Inflammatory macrophage treated with lipopolysaccharide for 4 hours (primary cell): ENCODE results near the gene POLR3GL.
"Not testable (repeated sequence)": the region's sequence is repeated elsewhere in the genome, so short reads cannot be mapped to it uniquely, and the experiment has no call there.

Experiments used
- DNase-seq: peaks from one replicate; pipeline ENCODE4 v3.0.0-alpha.2; 2020

POLR3GL gene, protein sequence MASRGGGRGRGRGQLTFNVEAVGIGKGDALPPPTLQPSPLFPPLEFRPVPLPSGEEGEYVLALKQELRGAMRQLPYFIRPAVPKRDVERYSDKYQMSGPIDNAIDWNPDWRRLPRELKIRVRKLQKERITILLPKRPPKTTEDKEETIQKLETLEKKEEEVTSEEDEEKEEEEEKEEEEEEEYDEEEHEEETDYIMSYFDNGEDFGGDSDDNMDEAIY

DNA sequence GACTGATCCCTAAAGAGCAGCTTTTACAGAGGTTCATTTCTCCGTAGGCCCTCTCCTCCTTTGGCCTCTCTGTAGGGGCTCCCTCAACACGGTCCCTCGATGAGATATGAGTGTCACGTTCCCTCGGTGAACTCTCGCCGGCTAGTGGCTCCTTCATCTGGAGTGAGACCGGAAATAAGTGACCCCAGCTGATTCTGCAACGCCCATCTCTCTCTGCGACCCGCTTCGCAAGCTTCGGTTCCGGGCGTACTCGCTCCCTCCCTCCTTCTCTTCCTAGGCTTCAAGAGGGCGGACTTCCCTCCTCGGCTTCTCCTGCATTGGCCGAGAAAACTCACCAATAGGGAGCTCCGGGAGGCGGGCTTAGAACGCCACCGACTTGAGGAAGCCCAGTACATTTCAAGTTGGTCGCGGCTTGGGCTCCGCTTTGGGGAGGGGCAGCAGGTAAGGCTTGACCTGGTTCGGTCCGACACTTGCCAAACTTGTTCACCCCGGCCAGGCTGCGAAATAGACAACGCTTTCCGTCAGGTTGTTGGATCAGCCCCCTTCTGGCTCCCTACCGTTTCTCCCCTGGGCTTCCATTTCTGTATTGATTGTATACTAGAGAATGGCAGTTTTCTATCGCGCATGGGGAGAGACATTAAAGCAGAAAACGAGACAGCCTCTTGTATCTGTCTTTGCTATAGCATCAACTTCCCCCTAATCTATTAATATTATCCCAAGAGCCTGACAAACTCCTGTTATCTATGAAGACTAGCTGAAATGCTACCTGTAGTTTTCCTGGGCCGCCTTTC, at the start of gene POLR3GL, which contains the start of gene ANKRD34A:
Gene POLR3GL, plus strand, starts transcription at position 363 of the 791 bp plus-strand sequence. CDS start 10,176 bp downstream, outside the sequence.
Gene ANKRD34A, minus strand, starts transcription at position 248 of the 791 bp plus-strand sequence. CDS start 2,816 bp downstream, outside the sequence.
- peak; percentile 96 for DNase-seq

DNA sequence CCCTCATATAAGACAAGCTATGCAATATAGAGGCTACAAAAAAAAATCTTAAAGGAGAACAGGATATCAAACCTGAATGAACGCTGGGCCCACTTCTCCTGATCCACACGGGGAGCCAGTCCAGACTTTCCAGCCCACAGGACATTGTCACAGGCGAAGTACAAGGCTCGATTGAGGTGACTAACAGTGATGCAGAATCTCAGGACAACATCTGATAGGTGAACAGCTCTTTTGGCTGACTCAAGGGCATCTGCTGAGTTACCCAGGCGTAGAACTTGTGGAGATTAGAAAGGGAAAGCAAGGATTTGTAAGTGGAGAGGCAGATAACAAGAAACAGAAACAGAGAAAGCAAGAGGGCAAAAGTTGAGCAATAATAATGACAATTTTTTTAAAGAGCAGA, 47.7 kb upstream of the POLR3GL start:
- peak; percentile 57 for DNase-seq

DNA sequence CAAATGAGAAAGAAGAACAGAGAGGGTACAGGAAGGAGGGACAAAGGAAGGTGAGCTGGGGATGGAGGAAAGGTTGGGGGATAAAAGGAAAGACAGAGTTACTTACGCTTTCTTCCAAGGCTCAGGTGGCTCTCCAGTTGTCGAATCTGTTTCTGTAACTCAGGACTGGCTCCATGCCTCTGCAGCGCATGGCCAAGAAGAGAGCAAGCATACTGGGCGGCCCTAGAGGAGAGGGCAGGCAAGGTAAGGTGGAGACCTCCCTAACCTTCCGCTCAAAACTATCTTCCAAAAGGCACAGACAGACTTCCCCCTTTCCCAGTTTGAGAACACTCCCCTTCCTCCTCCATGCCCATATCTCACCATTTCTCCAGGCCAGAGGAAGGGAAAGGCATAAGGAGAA, 46.9 kb upstream of the POLR3GL start:
- no peak for DNase-seq

DNA sequence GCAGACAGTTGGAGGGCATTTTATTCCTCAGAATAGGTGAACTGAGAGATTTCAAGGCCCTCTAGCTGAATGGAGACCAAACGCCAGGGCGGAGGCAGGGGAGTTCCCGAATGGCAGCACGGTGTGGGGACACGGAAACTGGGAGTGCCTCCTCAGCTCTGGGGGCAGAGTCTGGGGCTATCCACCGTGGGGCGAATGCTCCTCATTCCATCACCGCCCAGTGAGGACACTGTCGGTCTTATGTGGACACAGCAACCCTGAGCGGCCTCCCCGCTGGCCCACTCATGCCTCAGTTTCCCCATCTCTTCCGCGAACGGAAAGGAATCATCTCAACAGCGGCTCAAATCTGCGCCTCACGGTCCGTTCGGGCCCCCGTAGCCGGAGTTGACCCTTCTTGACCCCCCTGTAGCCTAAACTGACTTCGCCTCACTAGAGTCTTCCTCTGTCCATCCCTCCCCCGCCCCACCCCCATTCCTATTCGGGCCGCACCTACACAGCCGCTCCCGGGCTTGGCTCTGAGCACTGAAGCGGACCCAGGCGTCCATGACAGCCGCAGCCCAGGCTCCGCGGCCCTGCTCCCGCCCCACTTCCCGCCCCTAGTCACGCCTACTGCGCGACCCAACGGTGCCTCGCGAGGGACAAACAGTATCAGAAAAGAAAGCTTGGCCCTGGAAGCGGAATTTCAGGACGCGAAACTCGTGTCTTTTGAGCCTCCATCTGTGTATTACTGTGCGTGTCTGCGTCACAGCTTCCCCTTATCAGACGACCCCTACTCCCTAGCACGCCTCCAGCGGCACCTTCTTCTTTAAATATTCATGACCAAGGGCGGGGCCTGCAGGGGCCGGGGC, 46.1 kb upstream of the POLR3GL start, which contains the start of gene PEX11B:
Gene PEX11B, minus strand, starts transcription at position 574 of the 848 bp plus-strand sequence. Its CDS starts 29 bp downstream, at position 545.
- DNase-seq, result peak; percentile 90

DNA sequence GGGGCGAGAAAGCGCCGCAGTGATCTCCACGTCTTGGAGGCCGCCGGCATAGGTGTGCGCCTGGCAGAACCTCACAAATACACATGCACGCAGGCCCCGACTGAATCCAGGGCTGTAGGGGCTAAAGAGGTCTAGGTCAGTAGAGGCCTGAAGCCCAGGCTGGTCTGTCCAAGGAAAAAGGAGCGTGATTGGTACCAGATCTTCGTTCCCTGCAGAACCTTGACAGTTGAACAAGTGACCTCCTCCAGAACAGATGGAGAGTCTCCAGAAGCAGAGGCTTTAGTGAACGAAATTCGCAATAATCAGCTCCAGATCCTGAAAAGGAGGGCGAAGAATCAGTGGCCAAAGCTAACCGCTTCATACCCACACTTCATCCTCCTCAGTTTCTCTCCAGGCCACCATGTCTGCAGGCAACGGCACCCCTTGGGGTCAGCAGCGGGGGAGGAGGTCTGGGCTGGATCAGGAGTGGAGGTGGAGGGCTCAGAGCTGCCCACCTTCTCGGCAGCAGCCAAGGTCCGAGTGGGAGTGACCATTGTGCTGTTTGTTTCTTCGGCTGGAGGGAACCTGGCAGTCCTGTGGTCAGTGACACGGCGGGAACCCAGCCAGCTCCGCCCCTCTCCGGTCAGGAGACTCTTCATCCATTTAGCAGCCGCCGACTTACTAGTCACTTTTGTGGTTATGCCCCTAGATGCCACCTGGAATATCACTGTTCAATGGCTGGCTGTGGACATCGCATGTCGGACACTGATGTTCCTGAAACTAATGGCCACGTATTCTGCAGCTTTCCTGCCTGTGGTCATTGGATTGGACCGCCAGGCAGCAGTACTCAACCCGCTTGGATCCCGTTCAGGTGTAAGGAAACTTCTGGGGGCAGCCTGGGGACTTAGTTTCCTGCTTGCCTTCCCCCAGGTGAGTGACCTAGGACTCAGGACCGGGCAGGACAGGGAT, 45.2 kb upstream of the POLR3GL start:
- peak; percentile 47 for DNase-seq

DNA sequence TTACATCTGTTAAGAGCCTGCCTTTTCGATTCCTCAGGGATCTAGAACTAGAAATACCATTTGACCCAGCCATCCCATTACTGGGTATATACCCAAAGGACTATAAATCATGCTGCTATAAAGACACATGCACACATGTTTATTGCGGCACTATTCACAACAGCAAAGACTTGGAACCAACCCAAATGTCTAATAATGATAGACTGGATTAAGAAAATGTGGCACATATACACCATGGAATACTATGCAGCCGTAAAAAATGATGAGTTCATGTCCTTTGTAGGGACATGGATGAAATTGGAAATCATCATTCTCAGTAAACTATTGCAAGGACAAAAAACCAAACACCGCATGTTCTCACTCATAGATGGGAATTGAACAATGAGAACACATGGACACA, 44.2 kb upstream of the POLR3GL start:
- not testable (repeated sequence) for DNase-seq

DNA sequence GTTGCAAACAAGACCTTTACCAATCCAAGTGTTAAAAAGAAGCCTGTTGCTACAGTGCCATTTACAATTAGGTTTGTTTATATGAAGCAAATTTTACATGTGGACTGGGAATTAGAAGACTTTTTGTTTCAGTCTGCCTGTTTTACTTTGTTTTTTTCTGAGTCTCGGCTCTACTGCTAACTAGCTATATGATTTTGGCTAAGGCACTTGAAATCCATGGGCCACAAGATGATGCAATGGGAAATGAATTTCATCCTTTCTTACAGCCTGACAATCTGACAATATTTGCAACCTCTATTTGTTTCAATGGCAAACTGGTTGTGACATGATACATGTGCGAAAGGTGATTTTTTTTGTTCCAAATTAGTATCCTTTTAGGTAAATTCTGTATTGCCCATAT, 42.2 kb upstream of the POLR3GL start:
- DNase-seq, result no peak

DNA sequence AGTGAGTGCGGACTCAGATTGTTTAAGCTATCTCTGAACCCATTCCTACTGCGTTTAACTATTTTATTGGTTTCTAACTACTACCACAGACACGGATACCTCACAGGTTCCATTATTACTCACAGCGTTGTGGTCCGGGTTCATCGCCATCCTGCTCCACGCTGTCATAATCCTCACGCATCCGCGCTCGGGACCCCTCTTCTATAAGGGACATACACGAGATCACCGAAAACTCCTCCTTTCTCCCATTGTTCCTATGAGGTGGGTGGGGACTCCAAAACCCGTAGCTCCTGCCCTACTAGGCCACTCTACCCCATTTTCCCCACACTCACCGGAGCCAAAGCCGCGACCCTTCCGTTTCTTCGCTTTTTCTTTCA, 37.8 kb upstream of the POLR3GL start:
- no peak for DNase-seq

DNA sequence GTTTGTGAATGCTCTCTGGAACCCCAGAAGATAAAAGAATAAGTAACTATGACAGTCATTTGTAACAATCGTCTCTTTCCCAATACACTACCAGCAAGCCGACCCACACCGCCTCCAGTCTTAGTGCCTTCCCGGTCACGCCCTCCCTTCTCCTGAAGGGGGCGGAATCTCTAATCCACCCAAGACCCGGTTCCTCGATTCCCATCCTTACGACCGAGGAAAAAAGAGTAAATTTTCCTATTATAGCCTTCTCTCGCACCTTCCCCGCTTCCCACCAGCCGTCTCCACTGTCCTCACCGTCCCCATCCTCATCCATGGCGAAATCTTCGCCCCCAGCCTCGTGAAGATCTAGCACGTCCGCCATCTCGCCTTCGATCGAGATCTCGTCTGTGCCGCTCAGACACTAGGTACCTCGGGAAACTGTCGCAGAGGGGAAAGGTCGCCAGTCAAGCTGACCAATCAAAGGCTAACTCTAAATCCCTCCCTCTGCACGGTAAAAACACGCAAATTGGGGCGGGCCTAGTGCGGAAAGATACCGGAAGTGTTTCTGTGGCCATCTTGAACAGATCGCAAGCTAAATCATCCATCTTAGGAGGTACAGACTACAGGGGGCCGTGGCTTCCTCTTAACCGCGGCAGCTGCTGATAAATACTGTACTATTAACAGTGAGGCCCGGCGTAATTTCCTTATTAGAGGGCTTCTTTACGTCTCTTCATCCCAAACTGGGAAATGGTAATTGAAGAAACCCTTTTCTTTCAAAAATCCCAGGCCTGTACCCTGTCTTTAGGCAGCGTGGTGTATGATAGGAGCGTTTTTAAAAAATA, 37.2 kb upstream of the POLR3GL start, which contains the start of gene RBM8A:
Gene RBM8A, minus strand, starts transcription at position 422 of the 824 bp plus-strand sequence. Its CDS starts 58 bp downstream, at position 364.
- DNase-seq, result peak; percentile 99

DNA sequence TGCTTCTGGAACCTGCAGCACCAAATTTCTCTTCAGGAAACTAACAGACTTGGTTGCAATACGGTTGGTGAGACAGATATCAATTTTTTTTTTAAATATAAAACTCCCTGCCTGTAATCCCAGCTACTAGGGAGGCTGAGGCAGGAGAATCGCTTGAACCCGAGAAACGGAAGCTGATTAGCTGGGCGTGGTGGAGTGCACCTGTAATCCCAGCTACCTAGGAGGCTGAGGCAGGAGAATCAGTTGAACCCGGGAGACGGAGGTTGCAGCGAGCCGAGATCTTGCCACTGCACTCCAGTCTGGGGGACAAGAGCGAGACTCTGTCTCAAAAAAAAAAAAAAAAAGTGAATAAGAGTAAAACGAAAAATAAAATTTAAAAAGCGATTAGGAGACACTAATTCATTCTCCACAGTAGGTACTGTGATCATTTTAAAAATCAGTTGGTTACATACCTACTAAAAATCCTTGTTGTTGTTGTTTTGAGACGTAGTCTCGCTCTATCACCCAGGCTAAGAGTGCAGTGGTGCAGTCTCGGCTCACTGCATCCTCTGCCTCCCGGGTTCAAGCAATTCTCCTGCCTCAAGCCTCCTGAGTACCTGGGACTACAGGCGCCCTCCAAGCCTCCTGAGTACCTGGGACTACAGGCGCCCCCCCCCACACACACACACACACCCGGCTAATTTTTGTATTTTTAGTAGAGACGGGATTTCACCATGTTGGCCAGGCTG, 36.4 kb upstream of the POLR3GL start:
- DNase-seq, result no peak

DNA sequence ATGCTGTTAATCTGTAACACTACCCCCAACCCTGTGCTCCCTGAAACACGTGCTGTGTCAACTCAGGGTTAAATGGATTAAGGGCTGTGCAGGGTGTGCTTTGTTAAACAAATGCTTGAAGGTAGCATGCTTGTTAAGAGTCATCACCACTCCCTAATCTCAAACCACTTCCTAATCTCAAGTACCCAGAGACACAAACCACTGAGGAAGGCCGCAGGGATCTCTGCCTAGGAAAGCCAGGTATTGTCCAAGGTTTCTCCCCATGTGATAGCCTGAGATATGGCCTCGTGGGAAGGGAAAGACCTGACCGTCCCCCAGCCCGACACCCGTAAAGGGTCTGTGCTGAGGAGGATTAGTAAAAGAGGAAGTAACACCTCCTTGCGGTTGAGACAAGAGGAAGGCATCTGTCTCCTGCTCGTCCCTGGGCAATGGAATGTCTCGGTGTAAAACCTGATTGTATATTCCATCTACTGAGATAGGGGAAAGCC, 31.9 kb upstream of the POLR3GL start:
- not testable (repeated sequence) for DNase-seq

DNA sequence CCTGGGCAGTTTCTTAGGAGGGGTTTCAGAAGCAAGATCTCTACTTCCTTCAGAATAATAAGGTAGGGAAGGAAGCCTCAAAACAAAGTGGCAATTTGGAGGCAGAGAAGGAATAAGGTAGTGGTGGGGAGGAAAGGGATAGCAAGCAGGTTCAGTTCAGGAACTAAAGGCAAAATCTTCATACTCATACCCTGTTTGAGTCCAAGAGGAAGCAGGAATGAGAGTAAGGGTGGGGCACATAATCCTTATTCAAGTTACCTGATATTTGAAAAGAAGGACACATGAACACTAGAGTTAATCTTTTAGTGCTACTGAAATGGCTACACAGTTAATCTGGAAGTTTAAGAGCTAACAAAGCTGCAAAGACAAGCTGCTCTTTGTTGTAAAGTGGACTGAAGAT, 28.8 kb upstream of the POLR3GL start:
- DNase-seq, result no peak

DNA sequence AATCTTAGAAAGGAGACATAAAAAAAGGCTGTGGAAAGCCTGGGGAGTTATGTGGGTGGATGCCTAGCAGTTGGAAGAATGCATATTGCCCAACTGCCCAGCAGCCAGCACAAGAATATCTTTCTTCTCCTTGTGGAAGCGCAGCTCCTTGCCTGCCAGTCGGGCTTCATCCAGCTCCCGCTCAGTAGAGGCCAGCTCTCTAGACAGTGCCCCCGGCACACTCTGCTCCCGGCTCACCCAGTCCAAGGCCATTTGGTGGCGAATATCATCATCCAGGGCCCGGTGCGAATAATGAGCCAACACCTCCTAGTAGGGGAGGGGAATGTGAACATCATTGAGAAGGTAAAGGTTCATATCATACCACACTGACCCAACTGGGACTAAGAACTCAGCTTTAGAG, 28.2 kb upstream of the POLR3GL start:
- no peak for DNase-seq

DNA sequence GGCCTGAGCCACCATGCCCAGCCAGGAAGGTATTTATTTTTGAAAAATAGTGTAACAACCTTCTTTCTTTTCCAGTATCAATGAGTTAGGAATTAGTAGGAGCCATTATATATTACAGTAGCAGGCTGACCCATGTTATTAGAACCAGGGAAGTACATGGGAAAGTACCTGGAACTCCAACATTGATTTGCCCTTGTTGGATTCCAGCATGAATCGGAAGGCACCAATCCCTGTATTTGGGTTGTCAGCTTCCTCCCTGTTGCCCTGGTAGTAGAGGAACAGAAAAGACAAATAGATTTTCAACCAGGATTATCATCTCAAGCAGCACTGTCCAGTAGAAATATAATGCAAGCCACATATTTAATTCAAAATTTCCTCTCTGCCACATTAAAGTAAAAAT, 27.1 kb upstream of the POLR3GL start:
- DNase-seq, result no peak

DNA sequence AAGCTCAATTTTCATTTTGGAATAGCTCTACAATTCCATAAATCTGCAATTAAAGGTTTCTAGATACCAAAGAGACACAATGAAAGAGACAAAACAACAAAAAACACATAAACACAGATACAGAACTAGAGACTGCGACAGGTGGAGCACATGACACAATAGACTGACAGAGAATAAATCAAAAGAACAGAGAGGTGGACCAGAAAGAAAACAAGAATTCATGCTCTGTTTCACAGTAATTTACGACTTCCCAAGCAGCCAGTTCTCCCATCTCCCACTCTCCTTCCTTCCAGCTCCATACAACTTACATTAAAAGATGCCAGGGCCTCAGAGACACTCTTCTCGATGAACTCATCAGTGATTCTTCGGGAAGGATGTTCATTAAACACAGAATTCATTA, 22.1 kb upstream of the POLR3GL start:
- DNase-seq, result no peak

DNA sequence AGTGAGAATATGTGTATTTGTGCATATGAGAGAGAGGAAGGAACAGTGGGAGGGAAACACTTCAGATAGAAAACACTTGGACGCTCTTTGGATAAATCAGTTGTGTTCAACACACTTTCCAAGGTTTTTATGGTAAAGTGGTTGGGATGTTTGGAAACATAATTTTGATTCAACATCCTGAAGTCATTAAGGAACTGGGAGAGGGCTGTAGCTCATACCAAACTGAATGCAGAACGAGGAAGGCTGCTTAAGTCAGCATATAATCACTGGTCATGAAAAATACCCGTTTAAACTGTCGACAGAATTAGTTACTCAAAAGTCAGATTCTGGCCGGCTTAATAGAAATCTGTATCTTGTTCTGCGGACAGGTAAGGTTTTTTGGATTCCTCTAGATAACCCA, 21.6 kb upstream of the POLR3GL start:
- DNase-seq, result no peak

DNA sequence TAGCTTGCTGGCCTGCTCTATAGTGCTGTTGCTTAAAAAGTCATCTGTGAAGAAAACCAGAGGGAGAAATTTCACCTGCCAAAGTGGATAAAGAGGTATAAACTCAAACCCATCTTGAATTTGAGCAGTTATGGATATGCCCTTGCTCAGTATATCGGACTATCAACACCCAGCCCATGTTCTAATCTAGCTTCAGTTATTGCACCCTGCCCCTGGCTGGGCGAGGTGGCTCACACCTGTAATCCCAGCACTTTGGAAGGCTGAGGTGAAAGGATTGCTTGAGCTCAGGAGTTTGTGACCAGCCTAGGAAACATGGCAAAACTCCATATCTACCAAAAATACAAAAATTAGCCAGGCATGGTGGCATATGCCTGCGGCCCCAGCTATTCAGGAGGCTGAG, 20.0 kb upstream of the POLR3GL start:
- no peak for DNase-seq

DNA sequence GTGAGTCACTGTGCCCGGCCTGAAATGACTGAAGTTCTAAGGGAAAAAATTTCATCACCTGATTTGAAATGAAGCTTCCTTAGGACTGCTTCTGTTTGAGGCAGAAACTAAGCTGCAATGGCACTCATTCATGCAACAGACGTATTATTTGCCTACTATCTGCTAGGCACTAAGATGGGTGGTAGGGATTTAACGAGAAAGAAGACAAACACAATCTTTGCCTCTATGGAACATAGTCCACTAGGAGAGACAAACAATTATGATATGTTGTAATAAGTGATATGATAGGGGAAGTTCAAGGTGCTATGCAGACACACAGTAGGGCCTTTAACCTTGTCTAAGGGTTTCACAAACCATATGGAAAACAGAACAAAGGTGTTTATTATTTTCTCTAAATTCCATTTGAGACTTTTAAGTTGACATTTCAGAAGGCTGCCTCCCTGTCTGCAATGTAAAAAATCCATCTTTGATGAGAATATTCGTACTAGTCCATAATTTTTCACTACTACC, 18.0 kb upstream of the POLR3GL start:
- DNase-seq, result no peak

DNA sequence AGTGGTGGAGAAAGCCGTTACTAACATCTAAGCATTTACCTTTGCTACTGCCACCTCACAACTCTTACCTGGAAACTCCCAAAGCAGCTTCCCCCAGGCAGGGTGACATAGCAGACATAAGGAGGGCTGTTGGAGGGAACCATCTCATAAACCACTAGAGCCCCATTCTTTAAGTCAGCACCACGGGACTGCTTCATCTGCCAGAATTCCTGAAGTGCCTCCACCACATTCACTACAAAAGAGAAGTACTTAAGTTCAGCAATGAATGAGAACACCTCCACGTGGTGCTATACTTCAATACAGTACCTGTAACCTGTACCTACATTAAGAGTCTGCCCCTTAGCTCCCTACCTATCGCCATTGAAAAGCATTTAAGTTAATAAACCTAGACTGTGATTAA, 16.9 kb upstream of the POLR3GL start:
- DNase-seq, result no peak

DNA sequence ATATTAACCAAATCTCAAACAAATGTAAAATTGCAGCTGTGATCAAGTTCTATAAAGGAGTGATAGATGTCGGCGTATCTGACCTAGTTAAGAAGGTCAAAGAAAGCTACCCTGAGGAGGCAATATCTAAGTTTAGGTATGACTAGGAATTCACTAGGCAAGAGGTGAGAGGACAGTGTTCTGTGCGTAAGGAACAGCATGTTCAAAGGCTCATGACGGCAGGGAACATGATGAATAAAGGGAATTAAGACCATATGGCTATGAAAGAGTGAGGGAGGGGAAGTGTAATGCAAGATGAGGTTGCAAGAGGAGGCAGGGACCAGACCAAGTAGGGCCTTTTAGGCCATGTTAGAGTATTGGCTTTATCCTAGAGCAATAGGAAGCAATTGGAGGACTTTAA, 15.3 kb upstream of the POLR3GL start:
- DNase-seq, result no peak
